Chondrocyte (in vitro differentiated cells): ENCODE measurements around the gene DUOX1. TPM values are rescaled to one million over a fixed set of nuclear protein-coding genes. Genes with fewer than 3 reads are reported as not detected.
A peak's percentile ranks its signal among the peaks of the same experiment; 100 is the strongest.

ENCODE experiments used
- DNase-seq: peaks from one replicate; pipeline ENCODE4 v3.0.0; 2021; ENCODE audit warnings: mixed read lengths, low spot score
- H3K27ac Mint-ChIP-seq: one replicate; pipeline ENCODE4 v1.8.0; 2021; ENCODE audit warnings: mild to moderate bottlenecking, moderate library complexity, mixed read lengths; ENCODE audit not compliant: unreplicated experiment
- H3K27me3 Mint-ChIP-seq: 2 replicates; pipeline ENCODE4 v1.8.0; 2021; ENCODE audit warnings: low read depth, mixed read lengths
- H3K36me3 Mint-ChIP-seq: 2 replicates; pipeline ENCODE4 v1.8.0; 2021; ENCODE audit warnings: low read depth, mixed read lengths
- H3K4me1 Mint-ChIP-seq: 2 replicates; pipeline ENCODE4 v1.8.0; 2021; ENCODE audit warnings: low read depth, mild to moderate bottlenecking, mixed read lengths
- H3K4me3 Mint-ChIP-seq: one replicate; pipeline ENCODE4 v1.8.0; 2021; ENCODE audit warnings: mild to moderate bottlenecking, moderate library complexity, mixed read lengths; ENCODE audit not compliant: unreplicated experiment
- H3K9me3 Mint-ChIP-seq: 2 replicates; pipeline ENCODE4 v1.8.0; 2021; ENCODE audit warnings: low read depth, mixed read lengths
- CTCF ChIP-seq: fragments of 200-600 bp; sonication (generic); IDR thresholded peaks from 2 replicates; pipeline ENCODE4 v1.5.0; 2021; ENCODE audit warnings: antibody characterized with exemption, mild to moderate bottlenecking, moderate library complexity
- total RNA-seq: library from RNA; stranded (reverse); gene quantifications from 3 replicates; pipeline ENCODE4 v1.2.1, GENCODE V29; 2021

DUOX1 gene
- total RNA-seq, 1 donor from 2014 or later: not detected

- TF ChIP-seq CTCF: no peak
- Mint-ChIP-seq H3K4me3 (no peak overlapping the region), H3K27me3 (peaks cover 41% of the 10 kb centered on the region), H3K4me1 (peaks cover 2% of the 10 kb centered on the region), H3K36me3 (no peaks in the 10 kb centered on the region), H3K9me3 (peaks cover 3% of the 10 kb centered on the region), H3K27ac (peak overlapping the region; percentile 45)
- no peak for DNase-seq
Observed at GRCh38 chr15:45093622-45094357, 36.0 kb upstream of the DUOX1 start.

DNA sequence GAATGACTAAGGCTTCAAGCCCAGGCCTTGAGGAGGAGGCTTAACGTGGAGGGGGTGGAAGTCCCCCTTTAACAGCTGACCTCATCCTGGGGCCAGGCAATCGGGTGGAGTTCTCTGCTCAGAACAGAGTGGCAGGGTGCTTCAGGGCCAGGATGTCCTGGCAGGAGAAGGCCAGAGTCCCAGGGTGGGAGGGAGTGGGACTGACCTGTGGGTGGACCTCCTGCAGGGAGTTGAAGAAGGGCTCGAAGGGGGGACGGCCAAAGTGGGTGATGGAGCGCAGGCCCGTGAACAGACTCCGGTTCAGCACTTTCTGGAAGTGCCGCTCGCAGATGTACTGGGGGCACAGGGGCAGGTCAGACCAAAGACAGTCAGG lies 35.5 kb upstream of the DUOX1 start:
- Mint-ChIP-seq H3K4me3 (no peak overlapping the region), H3K9me3 (peaks cover 3% of the 10 kb centered on the region), H3K4me1 (peaks cover 2% of the 10 kb centered on the region), H3K27ac (no peak overlapping the region), H3K27me3 (peaks cover 38% of the 10 kb centered on the region), H3K36me3 (no peaks in the 10 kb centered on the region)
- DNase-seq: no peak
- TF ChIP-seq CTCF: no peak

DNA sequence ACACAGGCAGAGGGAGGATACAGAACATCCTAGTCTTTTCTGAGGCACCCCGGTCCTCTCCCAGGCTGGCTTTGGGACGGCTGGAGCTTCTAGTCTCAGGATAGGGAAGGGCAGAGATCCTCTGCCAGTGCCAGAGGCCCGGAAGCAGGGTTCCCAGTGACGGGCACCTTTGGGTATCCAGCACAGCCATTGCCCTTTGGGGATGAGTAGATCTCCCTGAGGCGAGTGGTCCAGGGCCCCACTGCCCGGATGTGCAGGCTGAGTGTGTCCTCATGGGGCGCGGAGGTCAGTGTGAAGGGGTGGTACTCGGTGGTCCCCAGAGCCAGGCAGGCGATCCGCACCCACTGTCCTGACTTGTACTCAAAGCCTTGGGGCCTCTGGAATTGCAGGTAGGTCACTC lies 34.1 kb upstream of the DUOX1 start:
- H3K36me3 Mint-ChIP-seq: no peaks in the 10 kb centered on the region

DNA sequence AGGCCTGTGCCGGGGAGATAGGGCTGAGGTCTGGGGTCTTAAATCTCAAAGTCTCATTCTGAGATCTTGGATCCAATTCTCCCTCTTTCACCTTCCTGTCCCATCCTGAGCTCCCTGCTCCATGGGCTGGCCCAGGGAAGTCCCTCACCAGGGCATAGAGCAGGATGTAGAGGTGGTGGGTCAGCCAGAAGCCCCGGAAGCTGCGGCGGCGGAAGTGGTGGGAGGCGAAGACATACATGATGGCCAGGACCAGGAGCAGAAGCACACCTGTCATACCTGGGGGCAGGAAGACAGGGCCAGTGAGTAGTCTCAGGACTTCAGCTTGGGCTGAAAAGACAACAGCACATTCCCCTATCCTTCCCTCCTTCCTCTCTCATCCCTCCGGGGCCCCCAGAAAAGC lies 32.3 kb upstream of the DUOX1 start:
- Mint-ChIP-seq H3K27me3 (peaks cover 30% of the 10 kb centered on the region), H3K4me1 (no peaks in the 10 kb centered on the region), H3K9me3 (peaks cover 2% of the 10 kb centered on the region), H3K27ac (no peak overlapping the region), H3K4me3 (no peak overlapping the region), H3K36me3 (no peaks in the 10 kb centered on the region)
- no peak for TF ChIP-seq CTCF
- DNase-seq: no peak

More for the DNA sequence above, 34.1 kb upstream of the DUOX1 start:
- H3K4me3 Mint-ChIP-seq: no peak overlapping the region
- peaks cover 2% of the 10 kb centered on the region for H3K4me1 Mint-ChIP-seq
- peaks cover 29% of the 10 kb centered on the region for H3K27me3 Mint-ChIP-seq
- no peak for TF ChIP-seq CTCF
- no peak for DNase-seq
- peaks cover 3% of the 10 kb centered on the region for H3K9me3 Mint-ChIP-seq
- no peak overlapping the region for H3K27ac Mint-ChIP-seq

GRCh38 chr15:45099549-45100165 lies 30.1 kb upstream of the DUOX1 start:
- Mint-ChIP-seq H3K9me3 (no peaks in the 10 kb centered on the region), H3K4me1 (no peaks in the 10 kb centered on the region), H3K27me3 (peaks cover 13% of the 10 kb centered on the region), H3K36me3 (no peaks in the 10 kb centered on the region), H3K27ac (no peak overlapping the region), H3K4me3 (no peak overlapping the region)
- no peak for DNase-seq
- no peak for TF ChIP-seq CTCF
